Adipocyte (in vitro differentiated cells): ENCODE results near the gene PLEKHG5.

Experiments used
- DNase-seq: peaks from one replicate; pipeline ENCODE4 v3.0.0-alpha.2; 2015; ENCODE audit warnings: low read depth
- H3K27me3 ChIP-seq: replicated peaks from 2 replicates; pipeline ENCODE4 v1.7.0; 2013; ENCODE audit warnings: mild to moderate bottlenecking, low read length, moderate library complexity; ENCODE audit not compliant: control insufficient read depth, insufficient read depth
- H3K36me3 ChIP-seq: 2 replicates; pipeline ENCODE4 v1.7.0; 2013; ENCODE audit warnings: low read length, mild to moderate bottlenecking, moderate library complexity; ENCODE audit not compliant: control insufficient read depth, insufficient read depth, severe bottlenecking
- H3K4me1 ChIP-seq: 2 replicates; pipeline ENCODE4 v1.7.0; 2013; ENCODE audit warnings: mild to moderate bottlenecking, low read length, moderate library complexity; ENCODE audit not compliant: control insufficient read depth, insufficient read depth
- H3K4me3 ChIP-seq: 2 replicates; pipeline ENCODE4 v1.7.0; 2013; ENCODE audit warnings: mild to moderate bottlenecking, low read length, moderate library complexity
- H3K9ac ChIP-seq: 2 replicates; pipeline ENCODE4 v1.7.0; 2013; ENCODE audit warnings: mild to moderate bottlenecking, low read length, moderate library complexity
- H3K9me3 ChIP-seq: 2 replicates; pipeline ENCODE4 v1.7.0; 2013; ENCODE audit warnings: mild to moderate bottlenecking, low read length, moderate library complexity; ENCODE audit not compliant: control insufficient read depth

Gene PLEKHG5

DNA sequence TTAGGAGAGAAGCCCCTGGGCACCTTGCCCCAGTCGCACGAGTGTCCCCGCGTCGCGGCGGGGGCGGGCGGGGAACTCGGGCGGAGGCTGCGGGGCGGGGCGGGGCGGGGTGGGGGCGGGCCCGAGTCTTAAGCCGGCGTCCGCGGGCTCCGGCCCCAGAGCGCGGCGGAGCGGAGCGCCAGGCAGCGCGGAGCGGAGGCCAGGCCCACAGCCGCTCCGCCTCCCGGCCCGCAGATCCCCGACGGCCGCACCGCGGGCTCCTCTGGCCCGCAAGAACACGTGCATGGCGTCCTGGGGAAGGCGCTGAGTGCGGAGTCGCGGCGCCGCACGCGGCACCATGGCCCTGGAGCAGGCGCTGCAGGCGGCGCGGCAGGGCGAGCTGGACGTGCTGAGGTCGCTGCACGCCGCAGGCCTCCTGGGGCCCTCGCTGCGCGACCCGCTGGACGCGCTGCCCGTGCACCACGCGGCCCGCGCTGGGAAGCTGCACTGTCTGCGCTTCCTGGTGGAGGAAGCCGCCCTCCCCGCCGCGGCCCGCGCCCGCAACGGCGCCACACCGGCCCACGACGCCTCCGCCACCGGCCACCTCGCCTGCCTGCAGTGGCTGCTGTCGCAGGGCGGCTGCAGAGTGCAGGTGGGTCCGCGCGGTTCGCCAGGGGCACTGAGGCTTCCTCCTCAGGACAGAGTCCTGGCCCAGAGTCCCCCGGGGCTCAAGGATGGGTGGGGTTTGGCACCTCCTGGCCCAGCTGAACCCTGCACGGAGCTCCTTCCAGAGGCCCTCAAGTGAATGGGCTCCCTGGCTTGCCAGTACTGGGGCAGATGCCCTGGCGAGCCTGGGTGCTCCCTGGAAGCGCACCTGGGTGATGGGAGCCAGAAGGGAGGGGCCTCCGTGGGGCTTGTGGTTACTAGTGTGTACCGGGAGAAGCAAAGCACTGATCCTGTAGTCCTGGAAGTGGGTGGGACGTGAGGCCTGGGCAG lies 66.6 kb downstream of the PLEKHG5 start, which contains the start of gene ESPN:
Gene ESPN (plus strand): TSS at position 158 of the 975 bp plus-strand sequence. CDS start 180 bp downstream, at position 338.
- DNase-seq: peak; percentile 22
- no peak within 1 kb of the TSS for H3K4me3 ChIP-seq
- peaks cover 17% of the 10 kb centered on the region for H3K4me1 ChIP-seq
- H3K36me3 ChIP-seq: no peaks in the 10 kb centered on the region
- no peaks in the 10 kb centered on the region for H3K9me3 ChIP-seq
- peaks cover 69% of the 10 kb centered on the region for H3K27me3 ChIP-seq
- no peak within 1 kb of the TSS for H3K9ac ChIP-seq

DNA sequence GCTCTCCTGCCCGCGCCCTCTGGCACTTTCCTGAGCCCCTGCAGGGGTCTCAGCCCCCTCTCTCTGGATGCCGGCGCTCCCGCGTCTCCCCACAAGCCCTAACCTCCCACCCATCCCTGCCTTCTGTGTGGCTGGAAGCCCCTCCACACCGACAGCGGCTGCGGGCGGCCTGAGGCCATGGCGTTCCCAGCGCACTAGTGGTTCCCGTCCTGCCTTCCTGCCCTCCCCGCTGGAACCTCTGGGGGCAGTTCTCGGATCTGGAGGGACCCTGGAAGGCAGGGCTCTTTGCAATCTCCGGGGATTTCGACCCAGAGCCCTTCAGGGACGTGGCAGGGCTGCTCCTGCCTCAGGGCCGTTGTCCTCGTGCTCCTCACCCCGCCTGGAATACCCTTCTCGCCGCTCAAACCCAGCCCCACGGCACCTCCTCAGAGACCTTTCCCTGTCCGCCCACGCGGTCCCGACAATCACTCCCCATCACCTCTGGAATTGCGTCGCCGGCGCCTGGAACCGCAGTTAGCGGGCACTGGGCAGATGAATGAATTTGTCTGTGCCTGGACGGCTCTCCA lies 67.4 kb downstream of the PLEKHG5 start:
- no peaks in the 10 kb centered on the region for H3K9me3 ChIP-seq
- H3K36me3 ChIP-seq: no peaks in the 10 kb centered on the region
- H3K27me3 ChIP-seq: peaks cover 65% of the 10 kb centered on the region
- no peak overlapping the region for H3K4me3 ChIP-seq
- no peak overlapping the region for H3K9ac ChIP-seq
- no peak for DNase-seq
- peaks cover 17% of the 10 kb centered on the region for H3K4me1 ChIP-seq

DNA sequence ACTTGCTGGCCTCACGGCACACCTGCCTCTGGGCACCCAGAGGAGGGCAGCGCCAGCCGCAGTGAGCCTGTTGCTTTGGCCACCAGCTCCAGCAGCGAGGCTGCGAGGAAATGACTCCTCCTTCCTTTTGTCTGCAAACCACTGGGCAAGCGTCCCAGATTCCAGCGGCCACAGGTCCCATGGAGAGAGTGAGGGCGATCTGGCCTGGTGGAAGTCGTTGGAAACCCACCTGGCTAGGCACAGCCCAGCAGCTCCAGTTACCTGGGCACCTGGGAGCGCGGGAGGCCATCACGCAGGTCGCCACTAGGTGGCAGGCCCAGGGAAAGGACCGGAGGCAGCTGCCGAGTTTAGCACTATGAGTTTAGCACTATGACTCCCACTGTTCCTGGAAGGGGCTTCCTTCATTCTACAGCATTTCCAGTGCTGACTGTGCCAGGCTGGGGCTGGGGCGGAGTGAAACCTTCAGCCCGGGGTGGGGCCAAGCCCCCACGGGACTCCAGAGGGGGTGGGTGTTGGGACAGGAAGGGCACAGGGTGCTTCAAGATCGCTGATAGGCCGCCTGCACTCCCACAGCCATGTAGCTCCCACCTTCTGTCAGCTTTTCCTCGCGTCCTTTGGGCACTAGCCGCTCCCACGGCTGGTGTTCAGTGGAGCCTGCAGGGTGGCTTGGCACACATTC lies 68.0 kb downstream of the PLEKHG5 start:
- Histone ChIP-seq H3K9me3 (no peaks in the 10 kb centered on the region), H3K4me1 (peaks cover 17% of the 10 kb centered on the region), H3K9ac (no peak overlapping the region), H3K36me3 (no peaks in the 10 kb centered on the region), H3K27me3 (peaks cover 70% of the 10 kb centered on the region), H3K4me3 (no peak overlapping the region)
- no peak for DNase-seq

DNA sequence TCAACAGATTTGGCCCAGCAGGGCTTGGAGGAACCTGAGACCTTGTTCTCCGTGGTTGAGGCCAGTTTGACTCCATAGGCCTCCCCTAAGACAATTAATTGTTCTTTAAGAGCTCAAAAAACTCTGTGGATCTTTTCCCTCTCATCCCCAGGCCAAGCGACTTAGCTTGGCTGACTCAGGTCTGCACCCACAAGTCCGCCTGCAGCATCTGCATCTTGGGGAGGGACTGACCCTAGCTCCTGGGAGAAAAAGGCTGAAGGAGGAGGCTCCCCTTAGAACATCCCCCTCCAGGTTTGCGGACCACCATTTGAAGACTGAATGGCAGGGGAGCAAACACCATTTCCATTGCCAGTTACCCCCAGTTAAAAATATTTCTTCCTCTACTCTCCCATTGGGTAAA lies 70.2 kb downstream of the PLEKHG5 start:
- Histone ChIP-seq H3K4me3 (no peak overlapping the region), H3K36me3 (no peaks in the 10 kb centered on the region), H3K9me3 (no peaks in the 10 kb centered on the region), H3K27me3 (peaks cover 75% of the 10 kb centered on the region), H3K4me1 (peaks cover 17% of the 10 kb centered on the region), H3K9ac (no peak overlapping the region)
- no peak for DNase-seq

DNA sequence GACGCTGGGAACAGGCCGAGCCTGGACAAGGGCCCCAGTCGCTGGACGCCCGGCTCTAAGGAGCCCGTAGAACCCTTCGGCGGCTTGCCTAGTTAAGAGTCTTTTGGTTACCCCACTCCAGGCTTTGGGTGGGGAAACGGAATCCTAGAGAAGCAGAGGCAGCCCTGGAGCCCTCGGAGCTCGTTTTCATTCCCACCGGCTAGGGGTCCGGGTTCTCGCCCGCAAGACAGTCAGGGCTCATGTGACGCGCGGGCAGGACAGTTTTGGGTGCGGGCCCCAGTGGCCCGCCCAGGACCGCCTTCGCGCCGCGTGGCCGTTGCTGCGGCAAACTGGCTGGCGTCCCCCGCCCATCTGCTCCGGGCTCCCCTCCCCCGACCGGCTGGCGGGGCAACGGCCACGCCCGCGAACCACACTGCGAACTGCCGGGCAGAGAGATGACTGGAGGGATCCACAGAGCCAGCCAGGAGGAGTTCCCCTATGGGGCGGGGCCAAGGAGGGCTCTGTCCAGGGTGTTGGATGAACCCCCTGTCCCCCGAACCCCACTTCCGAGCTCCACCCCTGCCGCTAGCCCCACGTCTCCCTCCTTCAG lies 70.9 kb downstream of the PLEKHG5 start:
- H3K27me3 ChIP-seq: peaks cover 71% of the 10 kb centered on the region
- no peaks in the 10 kb centered on the region for H3K9me3 ChIP-seq
- H3K9ac ChIP-seq: no peak overlapping the region
- H3K36me3 ChIP-seq: no peaks in the 10 kb centered on the region
- DNase-seq: no peak
- peaks cover 18% of the 10 kb centered on the region for H3K4me1 ChIP-seq
- H3K4me3 ChIP-seq: peak overlapping the region; percentile 11

DNA sequence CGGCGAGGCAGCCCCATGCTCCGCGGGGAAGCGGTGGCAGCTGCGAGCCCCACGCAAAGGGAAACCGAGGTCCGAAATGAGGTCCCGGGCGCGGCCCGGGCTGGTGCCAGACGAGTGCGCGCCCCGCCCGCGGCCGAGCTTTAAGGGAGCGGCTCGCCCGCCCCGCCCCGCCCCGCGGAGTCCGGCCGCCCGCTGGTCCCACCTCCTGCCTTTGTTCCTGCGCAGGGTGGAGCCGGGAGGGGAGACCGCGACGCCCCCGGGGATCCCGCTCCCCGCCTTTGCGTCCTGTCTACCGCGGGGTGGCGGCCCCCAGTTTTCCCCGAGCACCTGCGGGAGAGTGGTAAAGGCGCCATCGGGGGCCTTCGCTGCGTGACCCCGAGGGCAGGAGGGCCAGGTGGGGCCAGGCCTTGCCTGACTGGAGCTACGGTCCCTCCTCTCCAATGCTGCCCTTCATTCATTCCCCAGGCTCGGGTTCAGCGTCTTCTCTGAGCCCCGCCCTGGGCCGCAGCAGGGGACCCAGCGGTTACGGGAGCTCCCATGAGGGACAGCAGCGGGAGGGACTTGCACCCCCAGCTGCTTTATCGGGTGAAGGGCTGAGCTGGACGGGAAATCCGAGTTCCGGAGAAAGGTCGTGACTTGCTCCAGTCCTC lies 71.5 kb downstream of the PLEKHG5 start, which contains the start of gene HES2:
Gene HES2 (minus strand): TSS at position 116 of the 650 bp plus-strand sequence. CDS start 99 bp downstream, at position 17.
- H3K9ac ChIP-seq: no peak within 1 kb of the TSS
- peak; percentile 51 for DNase-seq

DNA sequence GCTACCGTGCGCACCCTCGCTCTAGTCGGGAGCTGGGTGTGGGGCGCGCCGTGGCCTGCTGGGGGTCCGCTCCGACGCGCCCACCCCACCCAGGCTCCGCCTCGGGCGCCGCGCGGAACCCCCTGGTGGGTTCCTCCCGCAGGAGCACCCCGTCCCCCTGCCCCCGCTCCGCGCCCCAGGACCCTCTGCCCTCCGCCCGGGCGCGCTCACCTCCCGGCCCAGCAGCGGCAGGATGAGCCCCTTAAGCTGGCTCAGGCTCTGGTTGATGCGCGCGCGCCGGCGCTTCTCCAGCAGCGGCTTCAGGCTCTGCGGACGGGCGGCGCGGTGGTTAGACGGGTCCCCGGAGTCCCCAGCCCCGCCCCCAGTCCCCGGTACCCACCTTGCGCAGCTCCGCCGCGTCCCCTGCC lies 72.1 kb downstream of the PLEKHG5 start:
- H3K36me3 ChIP-seq: no peaks in the 10 kb centered on the region
- peak; percentile 18 for DNase-seq
- no peak overlapping the region for H3K4me3 ChIP-seq
- no peaks in the 10 kb centered on the region for H3K9me3 ChIP-seq
- no peak overlapping the region for H3K9ac ChIP-seq
- H3K4me1 ChIP-seq: peaks cover 28% of the 10 kb centered on the region
- peaks cover 74% of the 10 kb centered on the region for H3K27me3 ChIP-seq

More for the DNA sequence above, 71.5 kb downstream of the PLEKHG5 start, which contains the start of gene HES2:
- peaks cover 23% of the 10 kb centered on the region for H3K4me1 ChIP-seq
- no peaks in the 10 kb centered on the region for H3K9me3 ChIP-seq
- peak within 1 kb of the TSS; percentile 11 for H3K4me3 ChIP-seq
- H3K36me3 ChIP-seq: no peaks in the 10 kb centered on the region
- peaks cover 70% of the 10 kb centered on the region for H3K27me3 ChIP-seq

DNA sequence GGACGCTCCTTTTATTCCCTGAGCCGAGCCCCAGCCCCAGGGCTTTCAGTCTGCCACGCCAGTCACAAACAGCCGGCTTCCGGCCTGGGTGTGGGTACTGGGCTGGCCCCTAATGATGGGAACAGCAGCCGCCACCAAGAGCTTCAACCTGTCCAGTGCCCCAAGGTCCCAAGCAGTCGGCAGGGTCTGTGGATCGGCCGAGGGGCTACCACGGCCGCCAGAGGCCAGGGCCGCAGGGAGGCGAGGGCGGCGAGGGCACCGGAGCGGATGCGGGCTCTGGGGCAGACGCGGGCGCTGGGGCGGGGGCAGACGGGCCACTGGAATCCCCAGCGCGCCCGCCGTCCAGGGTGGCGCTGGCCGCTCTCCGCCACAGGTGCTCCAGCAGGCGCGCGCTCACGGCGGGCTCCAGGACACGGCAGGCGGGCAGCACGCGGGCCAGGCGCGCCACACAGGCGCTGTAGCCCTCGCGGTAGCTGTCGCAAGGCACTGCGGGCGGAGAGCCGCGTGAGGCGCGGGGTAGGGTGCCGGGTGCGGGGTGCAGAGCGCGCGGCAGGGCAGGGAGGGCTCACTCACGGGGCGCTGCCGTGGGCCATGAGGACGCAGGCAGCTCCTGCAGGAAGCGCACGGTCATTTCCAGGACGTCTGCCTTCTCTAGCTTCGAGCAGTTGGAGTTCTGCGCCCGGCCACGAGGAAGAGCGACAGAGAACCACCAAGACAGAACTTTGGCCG lies 72.6 kb downstream of the PLEKHG5 start:
- no peaks in the 10 kb centered on the region for H3K9me3 ChIP-seq
- H3K9ac ChIP-seq: no peak overlapping the region
- no peaks in the 10 kb centered on the region for H3K36me3 ChIP-seq
- DNase-seq: peak; percentile 19
- H3K27me3 ChIP-seq: peaks cover 71% of the 10 kb centered on the region
- H3K4me1 ChIP-seq: peaks cover 30% of the 10 kb centered on the region
- no peak overlapping the region for H3K4me3 ChIP-seq

DNA sequence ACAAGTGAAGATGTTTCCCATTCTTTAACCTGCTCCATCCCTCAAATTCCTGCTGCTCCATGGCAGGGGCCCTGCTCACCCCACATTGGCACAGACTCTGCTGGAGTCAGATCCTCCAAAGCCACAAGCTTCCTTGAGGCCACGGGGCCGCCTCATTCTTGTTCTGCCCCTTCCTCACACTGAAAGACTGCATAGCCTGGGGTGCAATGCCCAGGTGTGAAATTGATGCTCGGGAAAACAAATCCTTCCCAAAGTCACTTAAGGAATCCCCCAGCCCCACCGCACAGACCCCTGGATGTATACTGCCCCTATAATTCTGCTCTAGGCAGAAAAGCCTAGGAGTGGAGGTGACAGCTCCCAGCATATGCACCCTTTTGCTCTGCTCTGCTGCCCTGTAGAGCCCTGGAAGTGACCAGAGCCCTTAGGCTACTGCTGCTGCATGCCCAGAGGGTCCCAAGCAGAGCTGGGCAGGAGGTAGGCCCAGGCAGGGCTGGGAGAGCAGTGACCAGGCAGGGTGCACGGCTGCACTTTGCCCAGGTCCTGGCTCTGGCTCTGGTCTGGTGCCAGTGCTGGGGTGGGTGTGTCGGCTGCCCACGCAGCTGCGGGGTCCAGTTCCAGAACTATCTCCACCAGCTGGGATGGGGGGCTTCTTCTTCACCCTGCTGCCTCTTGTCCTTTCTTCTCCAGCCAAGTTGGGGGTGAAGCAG lies 73.4 kb downstream of the PLEKHG5 start:
- Histone ChIP-seq H3K27me3 (peaks cover 67% of the 10 kb centered on the region), H3K4me3 (no peak overlapping the region), H3K9ac (no peak overlapping the region), H3K36me3 (no peaks in the 10 kb centered on the region), H3K9me3 (no peaks in the 10 kb centered on the region), H3K4me1 (peaks cover 26% of the 10 kb centered on the region)
- DNase-seq: no peak
